Activated CD8-positive, alpha-beta T cell treated with anti-CD3 and anti-CD28 coated beads, Interleukin-2, amount 10 ng/mL, durations not matched to agents 7 days and 5 days (primary cell): Measurements from ENCODE around the gene C11orf91. TPM values are rescaled to one million over a fixed set of nuclear protein-coding genes. Genes with fewer than 3 reads are reported as not detected.

Experiments
- ATAC-seq: fragments of 150-1000 bp; cut with Tn5 transposase; one replicate; pipeline ENCODE4 v1.10.0; 2021; ENCODE audit warnings: moderate library complexity
- CTCF ChIA-PET: fragments of 350-600 bp; sonication (Branson Sonifier 250); formaldehyde crosslinking; loops from one replicate; lab custom pipeline; 2021; ENCODE audit warnings: antibody characterized with exemption; lab: Charles Lee
- POLR2A ChIA-PET: fragments of 350-600 bp; sonication (Branson Sonifier 250); formaldehyde crosslinking; loops from one replicate; lab custom pipeline; 2021; ENCODE audit warnings: antibody characterized with exemption; lab: Charles Lee
- DNase-seq: peaks from one replicate; pipeline ENCODE4 v3.0.0-alpha.2; 2020
- H3K27ac Mint-ChIP-seq: one replicate; pipeline ENCODE4 v1.8.0; 2021; ENCODE audit warnings: mild to moderate bottlenecking, mixed read lengths
- H3K27me3 Mint-ChIP-seq: one replicate; pipeline ENCODE4 v1.8.0; 2021; ENCODE audit warnings: low read depth, mixed read lengths
- H3K36me3 Mint-ChIP-seq: one replicate; pipeline ENCODE4 v1.8.0; 2021; ENCODE audit warnings: low read depth, mixed read lengths
- H3K4me1 Mint-ChIP-seq: one replicate; pipeline ENCODE4 v1.8.0; 2021; ENCODE audit warnings: low read depth, mixed read lengths
- H3K4me3 Mint-ChIP-seq: one replicate; pipeline ENCODE4 v1.8.0; 2021; ENCODE audit warnings: mild to moderate bottlenecking, mixed read lengths
- H3K9me3 Mint-ChIP-seq: one replicate; pipeline ENCODE4 v1.8.0; 2022; ENCODE audit warnings: mixed read lengths; ENCODE audit not compliant: insufficient read depth
- total RNA-seq, 2 experiments: library from RNA; stranded (reverse); gene quantifications; one replicate each; pipeline ENCODE4 v1.2.3, GENCODE V29; 2021

Gene C11orf91
- total RNA-seq, 2 experiments from 2014 or later: not detected

GRCh38 chr11:33655842-33656600 lies 44.6 kb downstream of the C11orf91 start:
- CTCF ChIA-PET: no interaction called here

GRCh38 chr11:33654594-33654993 lies 46.0 kb downstream of the C11orf91 start:
- no peaks in the 10 kb centered on the region for H3K36me3 Mint-ChIP-seq
- H3K4me3 Mint-ChIP-seq: no peak overlapping the region
- ChIA-PET POLR2A (interaction anchor here (0.7 kb wide), 1 partner anchor 30 kb away, joined by 3 read pairs; no protein-coding TSS in a partner anchor), CTCF (no interaction called here)
- H3K9me3 Mint-ChIP-seq: no peaks in the 10 kb centered on the region
- ATAC-seq (no peak), DNase-seq (no peak)
- no peak overlapping the region for H3K27ac Mint-ChIP-seq
- H3K4me1 Mint-ChIP-seq: no peaks in the 10 kb centered on the region
- H3K27me3 Mint-ChIP-seq: no peaks in the 10 kb centered on the region

More at GRCh38 chr11:33655842-33656600, 44.6 kb downstream of the C11orf91 start:
- Mint-ChIP-seq H3K27me3 (no peaks in the 10 kb centered on the region), H3K4me1 (no peaks in the 10 kb centered on the region), H3K9me3 (no peaks in the 10 kb centered on the region), H3K36me3 (no peaks in the 10 kb centered on the region), H3K27ac (no peak overlapping the region), H3K4me3 (no peak overlapping the region)
- DNase-seq (no peak), ATAC-seq (no peak)
- POLR2A ChIA-PET: no interaction called here

GRCh38 chr11:33652930-33653329 lies 47.7 kb downstream of the C11orf91 start:
- ChIA-PET POLR2A (no interaction called here), CTCF (no interaction called here)
- DNase-seq: no peak
- Mint-ChIP-seq H3K4me1 (no peaks in the 10 kb centered on the region), H3K27me3 (no peaks in the 10 kb centered on the region), H3K27ac (no peak overlapping the region), H3K9me3 (no peaks in the 10 kb centered on the region), H3K4me3 (no peak overlapping the region), H3K36me3 (no peaks in the 10 kb centered on the region)
- no peak for ATAC-seq

- H3K36me3 Mint-ChIP-seq: no peaks in the 10 kb centered on the region
- no peak overlapping the region for H3K27ac Mint-ChIP-seq
- no peak overlapping the region for H3K4me3 Mint-ChIP-seq
- ChIA-PET CTCF (no interaction called here), POLR2A (no interaction called here)
- H3K27me3 Mint-ChIP-seq: no peaks in the 10 kb centered on the region
- ATAC-seq (no peak), DNase-seq (no peak)
- no peaks in the 10 kb centered on the region for H3K4me1 Mint-ChIP-seq
- no peaks in the 10 kb centered on the region for H3K9me3 Mint-ChIP-seq
Measured at GRCh38 chr11:33652431-33652830, 48.2 kb downstream of the C11orf91 start.

GRCh38 chr11:33651990-33652389 lies 48.6 kb downstream of the C11orf91 start:
- Mint-ChIP-seq H3K4me3 (no peak overlapping the region), H3K27ac (no peak overlapping the region), H3K36me3 (no peaks in the 10 kb centered on the region), H3K27me3 (no peaks in the 10 kb centered on the region), H3K4me1 (no peaks in the 10 kb centered on the region), H3K9me3 (no peaks in the 10 kb centered on the region)
- ATAC-seq: no peak
- ChIA-PET POLR2A (no interaction called here), CTCF (no interaction called here)
- DNase-seq: no peak

GRCh38 chr11:33651555-33651954 lies 49.1 kb downstream of the C11orf91 start:
- H3K36me3 Mint-ChIP-seq: no peaks in the 10 kb centered on the region
- no peak for ATAC-seq
- POLR2A ChIA-PET: no interaction called here
- CTCF ChIA-PET: no interaction called here
- H3K4me1 Mint-ChIP-seq: no peaks in the 10 kb centered on the region
- no peaks in the 10 kb centered on the region for H3K27me3 Mint-ChIP-seq
- no peak overlapping the region for H3K4me3 Mint-ChIP-seq
- H3K9me3 Mint-ChIP-seq: no peaks in the 10 kb centered on the region
- no peak overlapping the region for H3K27ac Mint-ChIP-seq
- no peak for DNase-seq

GRCh38 chr11:33649944-33650343 lies 50.7 kb downstream of the C11orf91 start:
- ChIA-PET POLR2A (no interaction called here), CTCF (no interaction called here)
- DNase-seq: no peak
- Mint-ChIP-seq H3K9me3 (no peaks in the 10 kb centered on the region), H3K27ac (no peak overlapping the region), H3K27me3 (no peaks in the 10 kb centered on the region), H3K4me3 (no peak overlapping the region), H3K36me3 (no peaks in the 10 kb centered on the region), H3K4me1 (no peaks in the 10 kb centered on the region)
- ATAC-seq: no peak

Other genes starting within 250 kb of the C11orf91 start
- 10 to 100 TPM; 33.7 to 35.1 TPM for gene CD59, start 35.6 kb upstream of the C11orf91 start, total RNA-seq
- 10 to 100 TPM; 15.1 to 16.8 TPM for gene FBXO3, start 73.7 kb upstream of the C11orf91 start, total RNA-seq
- not detected for gene LMO2, start 191.2 kb upstream of the C11orf91 start, total RNA-seq